Tibial artery (tissue), 4 donors: ENCODE results near the gene PAX9.

Experiments used
- DNase-seq, 2 donors: peaks; one replicate each; pipeline ENCODE4 v3.0.0-alpha.2; 2019
- H3K27ac ChIP-seq, 2 donors: fragments of 200-600 bp; sonication (generic) in 1 of 2; 1 replicate in 1 of 2; 2 replicates in 1 of 2; pipeline ENCODE4 v1.5.1; 2018 to 2019; ENCODE audit warnings: mild to moderate bottlenecking in 1 of 2
- H3K27me3 ChIP-seq, 2 donors: fragments of 200-600 bp; sonication (generic) in 1 of 2; one replicate each; pipeline versions ENCODE4 v1.5.1 to v1.6.0; 2016 to 2019
- H3K36me3 ChIP-seq, 3 donors: fragments of 200-600 bp; sonication (generic) in 2 of 3; one replicate each; pipeline ENCODE4 v1.5.1; 2016 to 2019; ENCODE audit warnings: mild to moderate bottlenecking in 2 of 3
- H3K4me1 ChIP-seq, 4 donors: fragments of 200-600 bp; sonication (generic) in 2 of 4; 1 replicate in 3 of 4; 2 replicates in 1 of 4; pipeline ENCODE4 v1.5.1; 2016 to 2019
- H3K4me3 ChIP-seq, 2 donors: fragments of 200-600 bp; sonication (generic) in 1 of 2; 1 replicate in 1 of 2; 2 replicates in 1 of 2; pipeline ENCODE4 v1.5.1; 2018 to 2019; ENCODE audit warnings: mild to moderate bottlenecking in 2 of 2
- H3K9me3 ChIP-seq, 3 donors: fragments of 200-600 bp; sonication (generic) in 1 of 3; one replicate each; pipeline ENCODE4 v1.5.1; 2016 to 2019
- intact Hi-C: fragments of 100-400 bp; cut with DNase I; formaldehyde crosslinking; loops from one replicate; pipeline ENCODE4 v1.15.0; 2023; ENCODE audit warnings: low total_unique reads
- TF ChIP-seq, protein P1 (sequence below), 2 experiments: fragments of 200-600 bp in 1 of 2; fragments of 450-650 bp in 1 of 2; IDR thresholded peaks; one replicate each; pipeline ENCODE4 v1.5.1; 2017 to 2019; ENCODE audit warnings: antibody characterized with exemption in 2 of 2, mild to moderate bottlenecking in 1 of 2, moderate library complexity in 1 of 2

The PAX9 gene

DNA sequence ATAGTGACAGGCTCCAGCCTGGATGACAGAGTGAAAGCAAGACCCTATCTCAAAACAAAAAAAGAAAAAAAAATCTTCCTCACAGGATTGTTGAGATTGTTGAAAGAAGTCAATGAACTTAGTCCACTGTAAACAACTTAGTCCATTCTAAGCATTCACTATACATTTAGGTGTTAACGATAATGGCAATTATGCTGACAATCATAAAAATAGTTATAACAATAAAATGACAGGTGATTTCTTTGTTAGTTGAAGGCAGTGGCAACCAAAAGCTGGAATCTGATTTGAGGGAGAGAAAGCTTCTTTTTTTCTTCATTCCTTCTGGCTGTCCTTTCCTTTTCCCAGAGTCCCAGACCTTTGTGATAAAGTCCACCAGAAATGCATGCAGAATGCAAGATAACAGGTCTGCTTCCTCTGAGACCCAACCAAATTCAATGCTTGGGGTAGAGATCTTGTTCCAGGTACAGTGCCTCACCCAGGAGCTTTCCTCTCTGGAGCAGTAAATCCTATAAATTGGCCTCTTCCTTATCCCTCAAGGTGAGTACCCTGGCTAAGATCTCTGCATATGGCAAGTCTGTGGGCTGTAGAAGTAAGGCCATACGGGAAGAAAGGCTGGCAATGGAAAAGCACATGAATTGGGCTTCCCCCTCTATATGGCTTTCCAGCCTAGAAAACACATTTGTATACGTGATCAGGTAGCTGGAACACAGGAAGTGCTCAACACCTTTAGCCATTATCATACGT lies 52.5 kb downstream of the PAX9 start:
- Histone ChIP-seq H3K27me3 (no peaks in the 10 kb centered on the region), H3K9me3 (no peaks in the 10 kb centered on the region), H3K36me3 (no peaks in the 10 kb centered on the region), H3K4me3 (no peak overlapping the region), H3K4me1 (no peaks in the 10 kb centered on the region), H3K27ac (no peak overlapping the region)
- TF ChIP-seq, protein P1, sequence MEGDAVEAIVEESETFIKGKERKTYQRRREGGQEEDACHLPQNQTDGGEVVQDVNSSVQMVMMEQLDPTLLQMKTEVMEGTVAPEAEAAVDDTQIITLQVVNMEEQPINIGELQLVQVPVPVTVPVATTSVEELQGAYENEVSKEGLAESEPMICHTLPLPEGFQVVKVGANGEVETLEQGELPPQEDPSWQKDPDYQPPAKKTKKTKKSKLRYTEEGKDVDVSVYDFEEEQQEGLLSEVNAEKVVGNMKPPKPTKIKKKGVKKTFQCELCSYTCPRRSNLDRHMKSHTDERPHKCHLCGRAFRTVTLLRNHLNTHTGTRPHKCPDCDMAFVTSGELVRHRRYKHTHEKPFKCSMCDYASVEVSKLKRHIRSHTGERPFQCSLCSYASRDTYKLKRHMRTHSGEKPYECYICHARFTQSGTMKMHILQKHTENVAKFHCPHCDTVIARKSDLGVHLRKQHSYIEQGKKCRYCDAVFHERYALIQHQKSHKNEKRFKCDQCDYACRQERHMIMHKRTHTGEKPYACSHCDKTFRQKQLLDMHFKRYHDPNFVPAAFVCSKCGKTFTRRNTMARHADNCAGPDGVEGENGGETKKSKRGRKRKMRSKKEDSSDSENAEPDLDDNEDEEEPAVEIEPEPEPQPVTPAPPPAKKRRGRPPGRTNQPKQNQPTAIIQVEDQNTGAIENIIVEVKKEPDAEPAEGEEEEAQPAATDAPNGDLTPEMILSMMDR (IDR thresholded peaks at IDR 0.05): no peak
- DNase-seq: no peak
- intact Hi-C loops: no loop called here

DNA sequence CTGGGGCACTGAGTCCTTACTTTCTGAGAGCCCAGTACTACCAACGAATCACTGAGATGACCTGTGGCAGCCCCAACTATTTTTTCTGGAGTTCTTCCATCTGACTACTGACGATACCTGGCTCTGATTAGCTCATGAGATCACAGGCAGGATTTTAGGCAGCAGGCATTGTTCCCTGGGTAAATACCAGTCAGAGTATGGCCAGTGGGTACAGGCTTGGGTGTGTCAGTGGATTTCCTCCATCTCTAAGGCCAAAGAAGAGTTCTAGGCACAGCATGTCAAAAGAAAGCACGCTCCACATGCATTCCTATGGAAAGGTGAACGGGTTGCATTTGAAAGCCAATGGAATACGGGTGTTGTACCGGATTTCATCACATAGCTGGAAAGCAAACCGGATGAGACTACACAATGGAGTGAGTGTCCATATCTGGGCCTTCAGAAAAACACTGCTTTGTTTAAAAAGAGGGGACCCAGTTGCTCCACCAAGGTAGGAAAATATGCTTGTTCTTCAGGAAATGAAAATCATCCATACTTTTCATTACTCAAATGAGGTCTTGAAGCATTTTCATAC lies 55.0 kb downstream of the PAX9 start:
- TF ChIP-seq, protein P1 (IDR thresholded peaks at IDR 0.05): no peak
- H3K27ac ChIP-seq: no peak overlapping the region

DNA sequence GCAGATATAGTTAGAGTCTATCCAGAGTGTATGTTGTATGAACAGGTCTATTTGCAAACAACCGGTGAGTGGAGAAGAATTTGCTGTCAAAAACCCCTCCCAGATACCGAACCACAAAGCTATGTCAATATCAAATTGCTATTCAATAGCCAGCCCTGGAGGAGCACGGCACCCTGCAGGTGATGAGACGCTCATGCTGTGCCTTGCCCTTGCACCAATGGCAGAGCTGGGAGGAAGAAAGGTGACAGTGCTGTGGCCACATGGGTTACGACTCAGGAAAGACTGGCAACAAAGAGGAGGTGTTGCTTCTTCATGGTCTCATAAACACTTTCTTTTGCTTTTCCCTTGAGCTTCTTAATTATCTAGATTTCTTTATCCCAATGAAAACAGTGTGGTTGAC lies 55.7 kb downstream of the PAX9 start:
- TF ChIP-seq, protein P1 (IDR thresholded peaks at IDR 0.05): no peak
- H3K27me3 ChIP-seq: no peaks in the 10 kb centered on the region
- no peaks in the 10 kb centered on the region for H3K9me3 ChIP-seq
- no peak overlapping the region for H3K27ac ChIP-seq
- H3K4me1 ChIP-seq: no peaks in the 10 kb centered on the region
- no peak for DNase-seq
- no peak overlapping the region for H3K4me3 ChIP-seq
- H3K36me3 ChIP-seq: no peaks in the 10 kb centered on the region
- intact Hi-C loops: no loop called here

More for the DNA sequence above, 55.0 kb downstream of the PAX9 start:
- H3K36me3 ChIP-seq: no peaks in the 10 kb centered on the region
- no peaks in the 10 kb centered on the region for H3K27me3 ChIP-seq
- no peaks in the 10 kb centered on the region for H3K4me1 ChIP-seq
- no peaks in the 10 kb centered on the region for H3K9me3 ChIP-seq
- intact Hi-C loops: no loop called here
- no peak for DNase-seq
- no peak overlapping the region for H3K4me3 ChIP-seq

DNA sequence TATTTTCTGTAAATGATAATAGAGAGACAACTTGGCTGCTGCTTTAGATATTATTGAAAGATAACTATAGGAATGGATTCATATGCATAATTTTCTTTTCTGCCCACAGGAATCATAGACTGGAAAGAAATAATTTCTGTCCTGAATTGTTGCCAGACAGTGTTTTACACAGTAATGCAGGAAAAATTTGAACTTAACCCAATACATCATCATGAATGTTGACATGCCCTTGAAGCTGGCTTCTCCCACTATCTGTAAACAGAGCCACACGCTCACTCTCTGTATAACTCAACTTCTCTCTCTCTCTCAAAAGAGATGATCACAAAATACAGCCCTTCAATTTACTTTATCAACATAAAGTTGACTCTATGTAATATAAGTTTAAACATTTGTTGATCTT lies 56.6 kb downstream of the PAX9 start:
- no peak overlapping the region for H3K27ac ChIP-seq
- intact Hi-C loops: loop anchor here (2.0 kb wide), 1 partner anchor 45 kb away; no protein-coding TSS in a partner anchor
- DNase-seq: no peak
- no peaks in the 10 kb centered on the region for H3K27me3 ChIP-seq
- no peaks in the 10 kb centered on the region for H3K4me1 ChIP-seq
- H3K4me3 ChIP-seq: no peak overlapping the region
- TF ChIP-seq, protein P1 (IDR thresholded peaks at IDR 0.05): no peak
- H3K9me3 ChIP-seq: no peaks in the 10 kb centered on the region
- no peaks in the 10 kb centered on the region for H3K36me3 ChIP-seq

DNA sequence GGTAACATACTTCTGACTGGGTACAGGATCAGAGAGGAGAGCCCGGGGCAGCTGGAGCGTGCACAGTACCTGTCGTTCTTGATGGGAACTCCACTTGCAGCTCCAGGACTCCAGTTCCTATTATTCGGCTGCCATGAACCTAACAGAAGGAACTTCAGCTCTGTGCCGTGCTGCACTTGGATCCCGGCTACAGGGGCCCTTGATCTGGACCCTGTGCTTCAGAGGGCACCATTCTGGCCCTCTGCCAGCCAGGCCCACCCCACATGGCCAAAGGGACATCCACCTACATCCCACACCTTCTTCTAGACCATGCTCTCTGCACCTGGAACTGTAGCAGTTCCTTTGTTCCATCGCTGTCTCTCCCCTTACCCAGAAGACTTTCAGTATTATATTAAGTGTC lies 58.2 kb downstream of the PAX9 start:
- Histone ChIP-seq H3K27ac (no peak overlapping the region), H3K9me3 (no peaks in the 10 kb centered on the region), H3K4me3 (no peak overlapping the region), H3K36me3 (no peaks in the 10 kb centered on the region), H3K4me1 (no peaks in the 10 kb centered on the region), H3K27me3 (peaks cover 0 to 3% of the 10 kb centered on the region in 2 donors)
- intact Hi-C loops: loop anchor here (2.0 kb wide), 1 partner anchor 43 kb away; no protein-coding TSS in a partner anchor
- no peak for DNase-seq
- TF ChIP-seq, protein P1 (IDR thresholded peaks at IDR 0.05): no peak
